ENCODE measurements around the gene DDX39A. TPM values are rescaled to one million over a fixed set of nuclear protein-coding genes. Genes with fewer than 3 reads are reported as not detected.
A peak's percentile ranks its signal among the peaks of the same experiment; 100 is the strongest.

DDX39A gene
- total RNA-seq, 1 donor from 2014 or later, result 81.8 TPM

DNA sequence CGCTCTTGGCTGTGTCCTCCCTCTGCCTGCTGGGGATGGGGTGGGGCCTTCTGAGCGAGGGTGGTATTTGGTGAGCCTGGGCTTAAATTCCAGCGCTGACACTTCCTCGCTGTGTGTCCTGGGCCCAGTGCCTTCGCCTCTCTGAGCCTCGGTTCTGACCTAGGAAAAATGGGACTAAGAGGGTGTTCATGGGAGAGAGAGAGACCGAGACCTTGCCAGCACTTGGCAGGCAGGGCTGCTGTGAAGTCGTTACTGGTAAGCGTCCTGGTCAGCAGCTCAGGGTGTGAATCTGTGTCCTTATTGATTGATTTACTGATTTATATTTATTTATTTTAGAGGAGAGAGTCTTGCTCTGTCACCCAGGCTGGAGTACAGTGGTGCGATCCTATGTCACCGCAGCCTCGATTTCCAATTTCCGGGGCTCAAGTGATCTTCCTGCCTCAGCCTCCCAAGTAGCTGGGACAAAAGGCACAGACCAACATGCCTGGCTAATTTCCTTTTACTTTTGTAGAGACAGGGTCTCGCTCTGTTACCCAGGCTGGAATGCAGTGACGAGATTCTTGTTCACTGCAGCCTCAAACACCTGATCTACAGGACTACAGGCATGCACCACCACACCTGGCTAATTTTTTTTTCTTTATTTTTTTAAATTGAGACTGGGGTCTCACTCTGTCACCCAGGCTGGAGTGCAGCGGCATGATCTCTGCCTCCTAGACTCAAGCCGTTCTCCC, 16.3 kb upstream of the DDX39A start:
- Histone ChIP-seq H3K4me1 (peaks cover 50% of the 10 kb centered on the region), H3K9me3 (no peaks in the 10 kb centered on the region), H3K27me3 (no peaks in the 10 kb centered on the region), H3K36me3 (no peaks in the 10 kb centered on the region), H3K4me3 (peak overlapping the region; percentile 85 to 96), H3K27ac (peak overlapping the region; percentile 91)
- no peak for TF ChIP-seq POLR2AphosphoS5 (IDR thresholded peaks at IDR 0.05; ENCODE audit: insufficient read depth in 1 of 2, low read depth in 1 of 2)
- TF ChIP-seq, protein P1, sequence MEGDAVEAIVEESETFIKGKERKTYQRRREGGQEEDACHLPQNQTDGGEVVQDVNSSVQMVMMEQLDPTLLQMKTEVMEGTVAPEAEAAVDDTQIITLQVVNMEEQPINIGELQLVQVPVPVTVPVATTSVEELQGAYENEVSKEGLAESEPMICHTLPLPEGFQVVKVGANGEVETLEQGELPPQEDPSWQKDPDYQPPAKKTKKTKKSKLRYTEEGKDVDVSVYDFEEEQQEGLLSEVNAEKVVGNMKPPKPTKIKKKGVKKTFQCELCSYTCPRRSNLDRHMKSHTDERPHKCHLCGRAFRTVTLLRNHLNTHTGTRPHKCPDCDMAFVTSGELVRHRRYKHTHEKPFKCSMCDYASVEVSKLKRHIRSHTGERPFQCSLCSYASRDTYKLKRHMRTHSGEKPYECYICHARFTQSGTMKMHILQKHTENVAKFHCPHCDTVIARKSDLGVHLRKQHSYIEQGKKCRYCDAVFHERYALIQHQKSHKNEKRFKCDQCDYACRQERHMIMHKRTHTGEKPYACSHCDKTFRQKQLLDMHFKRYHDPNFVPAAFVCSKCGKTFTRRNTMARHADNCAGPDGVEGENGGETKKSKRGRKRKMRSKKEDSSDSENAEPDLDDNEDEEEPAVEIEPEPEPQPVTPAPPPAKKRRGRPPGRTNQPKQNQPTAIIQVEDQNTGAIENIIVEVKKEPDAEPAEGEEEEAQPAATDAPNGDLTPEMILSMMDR (IDR thresholded peaks at IDR 0.05), result no peak
- no peak for TF ChIP-seq POLR2A (IDR thresholded peaks at IDR 0.05)
- intact Hi-C loops (cut with DNase I), result loop anchor here (5.0 kb wide), 1 partner anchor 37 kb away; no protein-coding TSS in a partner anchor
- no peak for DNase-seq (ENCODE audit: extremely low spot score in 2 of 2)

DNA sequence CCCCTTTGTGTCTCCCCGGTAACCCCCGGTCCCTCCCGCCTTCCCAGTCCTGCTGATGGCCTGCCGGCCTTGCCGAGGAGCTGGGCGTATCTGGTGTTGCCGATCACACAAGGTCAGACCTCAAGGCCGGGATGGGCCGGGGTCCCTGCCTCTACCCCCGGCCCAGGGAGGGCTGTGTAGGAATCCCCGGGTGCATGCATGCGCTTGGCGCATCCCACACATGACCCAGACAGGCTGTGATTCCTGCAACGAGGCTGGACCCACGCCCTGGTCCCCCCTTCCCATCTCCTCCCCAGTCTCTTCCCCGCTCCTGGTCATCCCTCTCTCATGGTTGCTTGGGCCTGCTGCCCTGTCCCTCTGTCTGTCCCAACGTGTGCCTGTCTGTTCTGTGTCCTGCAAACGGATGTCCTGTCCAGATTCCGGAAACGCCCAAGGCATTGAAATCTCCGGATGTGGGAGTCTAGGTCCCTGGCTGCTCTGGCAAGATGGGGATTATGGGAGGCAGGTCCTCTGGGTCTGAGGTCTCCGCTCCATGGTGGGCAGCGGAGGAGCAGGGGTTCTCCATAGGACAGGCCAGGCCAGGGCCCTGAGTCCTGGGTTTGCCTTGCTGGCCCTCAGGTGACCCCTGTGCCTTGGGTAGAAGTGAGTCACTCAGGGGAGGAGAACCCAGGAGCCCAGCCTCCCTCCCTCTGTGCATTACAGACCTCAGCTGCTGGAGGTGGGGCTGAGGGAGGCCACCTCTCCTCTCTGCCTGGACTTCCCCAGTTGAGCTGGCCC, 15.6 kb upstream of the DDX39A start:
- Histone ChIP-seq H3K4me3 (peak overlapping the region; percentile 85 to 96), H3K4me1 (peaks cover 50% of the 10 kb centered on the region), H3K9me3 (no peaks in the 10 kb centered on the region), H3K36me3 (no peaks in the 10 kb centered on the region), H3K27me3 (no peaks in the 10 kb centered on the region), H3K27ac (peak overlapping the region; percentile 91)
- TF ChIP-seq POLR2AphosphoS5 (IDR thresholded peaks at IDR 0.05; ENCODE audit: insufficient read depth in 1 of 2, low read depth in 1 of 2), result peak; percentile 11 to 72
- TF ChIP-seq, protein P1 (IDR thresholded peaks at IDR 0.05), result no peak
- peak in 1 of 2 donors; percentile 92 for DNase-seq (ENCODE audit: extremely low spot score in 2 of 2)
- intact Hi-C loops (cut with DNase I), result loop anchor here (5.0 kb wide), 1 partner anchor 38 kb away; no protein-coding TSS in a partner anchor

DNA sequence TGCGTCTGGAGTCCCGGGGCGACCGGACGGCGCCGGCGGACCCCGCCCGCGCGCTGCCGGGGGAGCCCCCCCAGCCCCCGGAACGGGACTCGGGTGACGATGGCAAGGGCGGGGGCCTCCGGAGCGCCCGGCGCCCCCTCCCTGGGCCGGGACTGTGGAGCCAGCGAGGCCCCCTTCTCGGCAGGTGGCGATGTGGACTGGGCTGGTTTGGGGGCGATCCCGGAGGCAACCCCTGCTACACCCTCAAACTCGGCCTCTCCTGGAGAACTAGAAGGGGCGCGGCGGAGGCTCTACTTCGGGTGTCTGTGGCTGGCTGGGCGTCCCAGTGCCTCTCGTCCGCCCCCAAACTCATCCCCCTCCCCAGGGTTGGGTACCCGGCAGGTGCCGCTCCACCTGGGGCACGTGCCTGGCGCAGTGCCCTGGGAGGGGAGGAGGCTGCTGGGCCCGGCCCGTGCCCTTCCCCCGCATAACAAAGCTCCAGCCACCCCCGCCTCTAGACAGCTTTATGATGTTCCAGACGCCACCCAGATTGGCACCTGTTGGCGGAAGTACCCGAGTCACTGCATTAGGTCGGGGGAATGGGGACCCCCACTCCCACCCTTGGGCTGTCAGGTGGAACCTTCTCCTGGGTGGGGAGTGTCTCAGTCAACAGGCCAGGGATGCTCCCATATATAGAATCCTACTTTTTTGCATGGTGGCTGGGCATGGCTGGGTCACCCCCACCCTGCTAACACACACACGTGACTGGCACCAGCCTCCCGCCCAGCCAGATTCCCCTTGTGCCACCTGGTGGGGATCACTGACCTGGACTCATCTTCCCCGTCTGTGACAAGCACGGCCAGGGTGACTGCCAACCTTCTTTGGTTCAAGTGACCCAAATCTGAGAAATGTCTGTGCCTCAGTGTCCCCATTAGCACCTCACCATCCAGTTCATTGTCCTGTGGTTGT, 14.7 kb upstream of the DDX39A start:
- intact Hi-C loops (cut with DNase I), result no loop called here
- TF ChIP-seq POLR2AphosphoS5 (IDR thresholded peaks at IDR 0.05; ENCODE audit: insufficient read depth in 1 of 2, low read depth in 1 of 2) (no peak), POLR2A (IDR thresholded peaks at IDR 0.05) (no peak)
- TF ChIP-seq, protein P1 (IDR thresholded peaks at IDR 0.05), result no peak
- Histone ChIP-seq H3K27ac (peak overlapping the region; percentile 91), H3K36me3 (no peaks in the 10 kb centered on the region), H3K4me3 (peak overlapping the region; percentile 85 to 96), H3K4me1 (peaks cover 42% of the 10 kb centered on the region), H3K9me3 (no peaks in the 10 kb centered on the region), H3K27me3 (no peaks in the 10 kb centered on the region)
- no peak for DNase-seq (ENCODE audit: extremely low spot score in 2 of 2)

DNA sequence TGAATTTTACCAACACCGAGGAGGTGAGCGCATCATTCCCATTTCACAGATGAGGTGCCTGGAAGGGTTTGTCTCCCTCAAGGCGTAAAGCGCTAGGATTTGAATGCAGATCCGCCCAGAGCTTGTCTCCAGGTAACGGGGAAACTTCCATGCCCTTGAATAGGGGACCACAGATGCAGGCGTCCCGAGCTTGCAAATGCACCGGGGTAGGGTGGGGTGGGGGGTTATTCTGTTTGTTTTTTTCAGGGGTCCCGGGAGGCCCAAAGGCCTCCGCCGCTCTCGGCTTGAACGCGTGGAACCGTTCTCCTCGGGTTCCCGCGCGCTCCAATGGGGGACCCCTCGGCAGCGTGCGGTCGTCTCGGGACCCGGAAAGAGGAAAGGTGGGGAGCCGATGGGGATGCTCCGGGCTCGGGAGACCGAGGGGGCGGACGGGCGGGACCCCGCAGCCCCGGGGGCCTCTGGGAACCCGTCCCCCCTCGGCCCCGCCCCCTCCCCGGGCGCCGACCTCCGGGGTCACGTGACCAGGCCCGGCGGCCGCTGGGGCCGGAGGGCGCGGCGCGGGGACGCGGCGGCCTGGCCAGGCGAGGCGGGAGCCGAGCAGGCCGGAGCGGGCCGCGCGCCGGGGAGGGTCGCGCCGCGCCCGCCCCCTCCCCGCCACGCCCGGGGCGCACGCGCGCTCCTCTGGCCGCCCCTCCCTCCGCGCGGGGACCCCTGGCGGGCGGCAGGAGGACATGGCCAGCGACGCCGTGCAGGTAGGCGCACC, 13.8 kb upstream of the DDX39A start, which contains the start of gene PKN1:
TSS of gene PKN1 (plus strand) at position 516 of the 763 bp plus-strand sequence. CDS start at position 732, 216 bp downstream.
- DNase-seq (ENCODE audit: extremely low spot score in 2 of 2), result no peak
- H3K4me1 ChIP-seq, result peaks cover 37% of the 10 kb centered on the region

More for the DNA sequence above, 13.8 kb upstream of the DDX39A start, which contains the start of gene PKN1:
- Histone ChIP-seq H3K27me3 (no peaks in the 10 kb centered on the region), H3K27ac (peak within 1 kb of the TSS; percentile 91), H3K9me3 (no peaks in the 10 kb centered on the region), H3K4me3 (peak within 1 kb of the TSS; percentile 85 to 96), H3K36me3 (no peaks in the 10 kb centered on the region)
- intact Hi-C loops (cut with DNase I), result no loop called here
- TF ChIP-seq, protein P1 (IDR thresholded peaks at IDR 0.05), result no peak
- TF ChIP-seq POLR2AphosphoS5 (IDR thresholded peaks at IDR 0.05; ENCODE audit: insufficient read depth in 1 of 2, low read depth in 1 of 2) (no peak), POLR2A (IDR thresholded peaks at IDR 0.05) (no peak)

Measured in vagina (tissue), 2 donors.